Keratinocyte (primary cell): ENCODE data around the gene MYO10. TPM values are rescaled to one million over a fixed set of nuclear protein-coding genes. Genes with fewer than 3 reads are reported as not detected.

Experiments
- DNase-seq: peaks from one replicate; pipeline ENCODE4 v3.0.0-alpha.2; 2011; ENCODE audit warnings: low read depth, missing footprints, low spot score
- FAIRE-seq: peaks from 2 replicates; lab custom pipeline; 2011; peaks lifted over from hg19 to GRCh38; lab: Jason Lieb, UNC
- H2AFZ ChIP-seq: 2 replicates; pipeline ENCODE4 v1.6.0; 2012; ENCODE audit warnings: low read length, control low read depth, inconsistent platforms; ENCODE audit not compliant: control insufficient read depth
- H3K27ac ChIP-seq: 2 replicates; pipeline ENCODE4 v1.5.1; 2011; ENCODE audit warnings: low read length; ENCODE audit not compliant: control insufficient read depth, insufficient read depth
- H3K27me3 ChIP-seq: 3 replicates; pipeline ENCODE4 v1.6.0; 2011; ENCODE audit warnings: low read length; ENCODE audit not compliant: control insufficient read depth, insufficient read depth; ENCODE audit errors: extremely low read depth
- H3K36me3 ChIP-seq, 2 experiments: 2 replicates in 1 of 2; 3 replicates in 1 of 2; pipeline ENCODE4 v1.5.1; 2011; ENCODE audit warnings: low read length in 2 of 2, mild to moderate bottlenecking in 1 of 2; ENCODE audit not compliant: control insufficient read depth in 2 of 2, insufficient read depth in 2 of 2; ENCODE audit errors: extremely low read depth in 1 of 2
- H3K4me1 ChIP-seq: 3 replicates; pipeline ENCODE4 v1.5.1; 2011; ENCODE audit warnings: low read length; ENCODE audit not compliant: control insufficient read depth, insufficient read depth; ENCODE audit errors: extremely low read depth
- H3K4me2 ChIP-seq: 3 replicates; pipeline ENCODE4 v1.6.0; 2011; ENCODE audit warnings: low read depth, low read length; ENCODE audit not compliant: control insufficient read depth, insufficient read depth; ENCODE audit errors: extremely low read depth
- H3K4me3 ChIP-seq, 3 experiments: fragments of 200-600 bp in 1 of 3; sonication (generic) in 1 of 3; 2 replicates in 2 of 3; 3 replicates in 1 of 3; pipeline ENCODE4 v1.5.1; 2011 to 2016; ENCODE audit warnings: low read length in 3 of 3, mild to moderate bottlenecking in 3 of 3, control low read depth in 2 of 3, inconsistent platforms in 1 of 3, low read depth in 1 of 3, mixed read lengths in 1 of 3, mixed run types in 1 of 3, moderate library complexity in 1 of 3; ENCODE audit not compliant: control insufficient read depth in 2 of 3, insufficient read depth in 2 of 3; ENCODE audit errors: extremely low read depth in 1 of 3
- H3K79me2 ChIP-seq: 2 replicates; pipeline ENCODE4 v1.6.0; 2012; ENCODE audit warnings: low read length; ENCODE audit not compliant: control insufficient read depth, insufficient read depth
- H3K9ac ChIP-seq: 3 replicates; pipeline ENCODE4 v1.6.0; 2011; ENCODE audit warnings: low read length; ENCODE audit not compliant: control insufficient read depth, insufficient read depth; ENCODE audit errors: extremely low read depth
- H3K9me1 ChIP-seq: 3 replicates; pipeline ENCODE4 v1.6.0; 2011; ENCODE audit warnings: low read length; ENCODE audit not compliant: control insufficient read depth, insufficient read depth; ENCODE audit errors: extremely low read depth
- H3K9me3 ChIP-seq: 2 replicates; pipeline ENCODE4 v1.5.1; 2012; ENCODE audit warnings: low read depth, low read length; ENCODE audit not compliant: control insufficient read depth
- H4K20me1 ChIP-seq: 3 replicates; pipeline ENCODE4 v1.6.0; 2011; ENCODE audit warnings: low read length; ENCODE audit not compliant: control insufficient read depth, insufficient read depth; ENCODE audit errors: extremely low read depth
- EZH2 ChIP-seq: IDR thresholded peaks from one replicate; pipeline ENCODE4 v1.6.1; 2012; ENCODE audit warnings: inconsistent platforms, mild to moderate bottlenecking, low read length, moderate library complexity
- dilution Hi-C: fragments of 300-500 bp; cut with MboI; formaldehyde crosslinking; loops from one replicate; pipeline ENCODE4 v1.7.0; 2020; ENCODE audit warnings: low sequenced_read_pairs; ENCODE audit not compliant: extremely low pct_ligation_motif_present
- polyA plus RNA-seq, 5 experiments: library from polyadenylated mRNA; depleted of rRNA in 3 of 5; stranded (reverse) in 3 of 5; stranded (forward) in 1 of 5; unstranded in 1 of 5; fragments of >200 nt; gene quantifications; 1 replicate in 1 of 5; 2 replicates in 3 of 5; 3 replicates in 1 of 5; pipeline versions ENCODE4 v1.2.1 to v1.2.3, GENCODE V29; 2011 to 2012; ENCODE audit warnings: missing spikeins in 2 of 5, low read depth in 1 of 5, low replicate concordance in 1 of 5
- TF ChIP-seq, protein P1 (sequence below), 3 experiments: IDR thresholded peaks in 1 of 3; conservative IDR thresholded peaks in 1 of 3; optimal IDR thresholded peaks in 1 of 3; 2 replicates in 2 of 3; 3 replicates in 1 of 3; pipeline versions ENCODE3 to v1.5.1; 2011; ENCODE audit warnings: low read length in 3 of 3, mild to moderate bottlenecking in 3 of 3, moderate library complexity in 2 of 3, control low read depth in 1 of 3, inconsistent platforms in 1 of 3; ENCODE audit not compliant: insufficient read depth in 2 of 3; ENCODE audit errors: extremely low read depth in 1 of 3

The MYO10 gene
- polyA plus RNA-seq, 1 donor (not counting 4 experiments of a cell fraction or from before 2014, with no cell fraction given) = 22.0 TPM

DNA sequence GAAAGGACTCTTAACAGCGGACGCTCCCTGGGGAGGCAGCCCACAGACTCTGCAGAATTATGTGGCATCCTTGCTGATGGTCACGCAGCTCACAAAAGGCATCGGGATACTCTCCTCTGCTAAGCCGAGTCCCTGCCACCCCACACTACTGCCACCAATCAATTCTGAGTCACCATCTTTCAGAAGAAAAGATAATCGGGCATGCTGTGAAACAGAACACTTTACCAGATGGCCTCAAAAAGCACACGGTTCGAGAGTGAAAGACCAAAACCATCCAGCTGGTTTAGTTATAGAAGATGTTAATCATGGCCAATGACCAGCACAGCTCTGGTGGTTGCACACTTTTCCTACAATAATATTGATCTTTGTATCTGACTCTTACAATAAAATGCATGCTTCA lies 136.3 kb downstream of the MYO10 start:
- H3K4me1 ChIP-seq = peaks cover 10% of the 10 kb centered on the region
- dilution Hi-C loops = loop anchor here (10.0 kb wide), 1 partner anchor 395 kb away; no protein-coding TSS in a partner anchor
- TF ChIP-seq, protein P1, sequence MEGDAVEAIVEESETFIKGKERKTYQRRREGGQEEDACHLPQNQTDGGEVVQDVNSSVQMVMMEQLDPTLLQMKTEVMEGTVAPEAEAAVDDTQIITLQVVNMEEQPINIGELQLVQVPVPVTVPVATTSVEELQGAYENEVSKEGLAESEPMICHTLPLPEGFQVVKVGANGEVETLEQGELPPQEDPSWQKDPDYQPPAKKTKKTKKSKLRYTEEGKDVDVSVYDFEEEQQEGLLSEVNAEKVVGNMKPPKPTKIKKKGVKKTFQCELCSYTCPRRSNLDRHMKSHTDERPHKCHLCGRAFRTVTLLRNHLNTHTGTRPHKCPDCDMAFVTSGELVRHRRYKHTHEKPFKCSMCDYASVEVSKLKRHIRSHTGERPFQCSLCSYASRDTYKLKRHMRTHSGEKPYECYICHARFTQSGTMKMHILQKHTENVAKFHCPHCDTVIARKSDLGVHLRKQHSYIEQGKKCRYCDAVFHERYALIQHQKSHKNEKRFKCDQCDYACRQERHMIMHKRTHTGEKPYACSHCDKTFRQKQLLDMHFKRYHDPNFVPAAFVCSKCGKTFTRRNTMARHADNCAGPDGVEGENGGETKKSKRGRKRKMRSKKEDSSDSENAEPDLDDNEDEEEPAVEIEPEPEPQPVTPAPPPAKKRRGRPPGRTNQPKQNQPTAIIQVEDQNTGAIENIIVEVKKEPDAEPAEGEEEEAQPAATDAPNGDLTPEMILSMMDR (optimal IDR thresholded peaks at IDR 0.05 in 1 of 3, IDR thresholded peaks at IDR 0.05 in 1 of 3, conservative IDR thresholded peaks at IDR 0.05 in 1 of 3; ENCODE audit: extremely low read depth in 1 of 3, insufficient read depth in 2 of 3, low read length in 3 of 3) = no peak
- TF ChIP-seq EZH2 = no peak
- H4K20me1 ChIP-seq = peaks cover 5% of the 10 kb centered on the region
- FAIRE-seq (no peak), DNase-seq (no peak)
- no peaks in the 10 kb centered on the region for H3K27me3 ChIP-seq
- no peak overlapping the region for H3K9ac ChIP-seq
- H3K9me3 ChIP-seq = no peaks in the 10 kb centered on the region
- no peak overlapping the region for H3K4me3 ChIP-seq
- H3K4me2 ChIP-seq = no peak overlapping the region
- H2AFZ ChIP-seq = no peak overlapping the region
- H3K9me1 ChIP-seq = no peaks in the 10 kb centered on the region
- H3K36me3 ChIP-seq = no peaks in the 10 kb centered on the region
- peaks cover 91% of the 10 kb centered on the region for H3K79me2 ChIP-seq
- no peak overlapping the region for H3K27ac ChIP-seq

DNA sequence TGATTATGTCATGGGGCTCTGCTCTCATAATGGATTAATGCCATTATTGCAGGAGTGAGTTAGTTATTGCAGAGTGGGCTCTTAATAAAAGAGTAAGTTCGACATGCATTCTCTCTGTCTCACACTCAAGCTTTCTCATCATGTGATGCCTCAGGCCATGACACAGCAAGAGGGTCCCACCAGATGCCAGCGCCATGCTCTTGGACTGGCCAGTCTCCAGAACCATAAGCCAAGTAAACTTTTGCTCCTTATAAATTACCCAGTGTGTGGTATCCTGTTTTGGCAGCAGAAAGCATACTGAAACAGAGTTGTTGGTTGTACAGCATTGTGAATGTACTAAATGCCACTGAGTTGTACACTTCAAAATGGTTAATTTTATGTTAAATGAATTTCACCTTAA lies 138.1 kb downstream of the MYO10 start:
- Histone ChIP-seq H3K27me3 (no peaks in the 10 kb centered on the region), H3K9ac (no peak overlapping the region), H3K9me3 (no peaks in the 10 kb centered on the region), H3K4me3 (no peak overlapping the region), H3K79me2 (peaks cover 79% of the 10 kb centered on the region), H4K20me1 (no peaks in the 10 kb centered on the region), H3K9me1 (no peaks in the 10 kb centered on the region), H3K4me2 (no peak overlapping the region), H3K27ac (no peak overlapping the region), H3K36me3 (peaks cover under 1 to 3% of the 10 kb centered on the region in 2 experiments), H2AFZ (no peak overlapping the region), H3K4me1 (peaks cover 10% of the 10 kb centered on the region)
- no peak for DNase-seq
- no peak for FAIRE-seq
- no peak for TF ChIP-seq EZH2
- TF ChIP-seq, protein P1 (optimal IDR thresholded peaks at IDR 0.05 in 1 of 3, IDR thresholded peaks at IDR 0.05 in 1 of 3, conservative IDR thresholded peaks at IDR 0.05 in 1 of 3; ENCODE audit: extremely low read depth in 1 of 3, insufficient read depth in 2 of 3, low read length in 3 of 3) = no peak
- dilution Hi-C loops = loop anchor here (10.0 kb wide), 1 partner anchor 397 kb away; no protein-coding TSS in a partner anchor
